Suprapubic skin (tissue), 4 donors: ENCODE data around the gene KLHDC7B. TPM values are rescaled to one million over a fixed set of nuclear protein-coding genes. Genes with fewer than 3 reads are reported as not detected.

ENCODE experiments used
- DNase-seq, 2 donors: peaks; one replicate each; pipeline ENCODE4 v3.0.0-alpha.2; 2019; ENCODE audit warnings: low spot score in 2 of 2
- H3K27ac ChIP-seq: fragments of 200-600 bp; sonication (generic); one replicate; pipeline ENCODE4 v1.5.1; 2019
- H3K27me3 ChIP-seq: fragments of 200-600 bp; sonication (generic); one replicate; pipeline ENCODE4 v1.5.1; 2019
- H3K36me3 ChIP-seq: fragments of 200-600 bp; sonication (generic); one replicate; pipeline ENCODE4 v1.5.1; 2019
- H3K4me1 ChIP-seq: fragments of 200-600 bp; sonication (generic); one replicate; pipeline ENCODE4 v1.5.1; 2019
- H3K4me3 ChIP-seq: fragments of 200-600 bp; sonication (generic); one replicate; pipeline ENCODE4 v1.5.1; 2019; ENCODE audit warnings: mild to moderate bottlenecking
- H3K9me3 ChIP-seq: fragments of 200-600 bp; sonication (generic); one replicate; pipeline ENCODE4 v1.5.1; 2019
- EP300 ChIP-seq: sonication (generic); formaldehyde crosslinking; IDR thresholded peaks from one replicate; pipeline ENCODE4 v1.6.1; 2017; ENCODE audit warnings: antibody characterized with exemption
- POLR2A ChIP-seq, 2 donors: fragments of 450-650 bp; IDR thresholded peaks; one replicate each; pipeline ENCODE4 v1.6.1; 2017; ENCODE audit warnings: antibody characterized with exemption in 2 of 2, mild to moderate bottlenecking in 2 of 2, moderate library complexity in 2 of 2
- POLR2AphosphoS5 ChIP-seq, 3 donors: sonication (generic); formaldehyde crosslinking; IDR thresholded peaks; one replicate each; pipeline ENCODE4 v1.6.1; 2017; ENCODE audit warnings: antibody characterized with exemption in 3 of 3
- WGBS: methylation state at CpG from one replicate; pipeline ENCODE4 v1.1.5; 2018; 5-methylcytosine and 5-hydroxymethylcytosine counted together
- total RNA-seq, 4 donors: library from RNA; depleted of rRNA; stranded (reverse); fragments of >200 nt; gene quantifications; one replicate each; pipeline ENCODE4 v1.1.0, GENCODE V29; 2016
- TF ChIP-seq, protein P1 (sequence below), 2 donors: fragments of 200-600 bp in 1 of 2; fragments of 450-650 bp in 1 of 2; sonication (generic) in 1 of 2; IDR thresholded peaks; one replicate each; pipeline ENCODE4 v1.5.1; 2016 to 2019; ENCODE audit warnings: antibody characterized with exemption in 2 of 2, mild to moderate bottlenecking in 1 of 2, moderate library complexity in 1 of 2

The KLHDC7B gene
- total RNA-seq, 4 donors from 2014 or later, result 0.26 TPM; not detected in 3

DNA sequence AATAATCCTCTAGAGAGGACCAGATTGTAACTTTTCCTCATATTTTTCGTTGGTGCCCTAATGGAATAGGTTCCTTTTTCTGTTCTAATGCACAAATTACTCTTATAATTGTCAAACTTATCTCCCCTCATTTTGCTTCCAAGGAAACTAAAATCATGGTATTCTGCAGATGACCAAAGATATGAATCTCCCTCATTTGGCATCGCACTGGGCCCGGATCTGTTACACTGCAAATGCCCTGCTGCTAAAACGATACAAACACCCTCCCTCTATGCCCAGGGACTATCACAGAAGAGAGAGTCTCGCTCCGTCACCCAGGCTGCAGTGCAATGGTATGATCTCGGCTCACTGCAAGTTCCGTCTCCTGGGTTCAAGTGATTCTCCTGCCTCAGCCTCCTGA is 7.6 kb downstream of the KLHDC7B start:
- Histone ChIP-seq H3K4me1 (peaks cover 7% of the 10 kb centered on the region), H3K4me3 (no peak overlapping the region), H3K36me3 (no peaks in the 10 kb centered on the region), H3K9me3 (no peaks in the 10 kb centered on the region), H3K27ac (no peak overlapping the region), H3K27me3 (peaks cover 13% of the 10 kb centered on the region)
- no peak for DNase-seq
- WGBS, result 90% methylated on average over 8 of the region's 8 CpGs
- TF ChIP-seq POLR2A (IDR thresholded peaks at IDR 0.05) (no peak), POLR2AphosphoS5 (IDR thresholded peaks at IDR 0.05) (no peak), EP300 (no peak)
- TF ChIP-seq, protein P1, sequence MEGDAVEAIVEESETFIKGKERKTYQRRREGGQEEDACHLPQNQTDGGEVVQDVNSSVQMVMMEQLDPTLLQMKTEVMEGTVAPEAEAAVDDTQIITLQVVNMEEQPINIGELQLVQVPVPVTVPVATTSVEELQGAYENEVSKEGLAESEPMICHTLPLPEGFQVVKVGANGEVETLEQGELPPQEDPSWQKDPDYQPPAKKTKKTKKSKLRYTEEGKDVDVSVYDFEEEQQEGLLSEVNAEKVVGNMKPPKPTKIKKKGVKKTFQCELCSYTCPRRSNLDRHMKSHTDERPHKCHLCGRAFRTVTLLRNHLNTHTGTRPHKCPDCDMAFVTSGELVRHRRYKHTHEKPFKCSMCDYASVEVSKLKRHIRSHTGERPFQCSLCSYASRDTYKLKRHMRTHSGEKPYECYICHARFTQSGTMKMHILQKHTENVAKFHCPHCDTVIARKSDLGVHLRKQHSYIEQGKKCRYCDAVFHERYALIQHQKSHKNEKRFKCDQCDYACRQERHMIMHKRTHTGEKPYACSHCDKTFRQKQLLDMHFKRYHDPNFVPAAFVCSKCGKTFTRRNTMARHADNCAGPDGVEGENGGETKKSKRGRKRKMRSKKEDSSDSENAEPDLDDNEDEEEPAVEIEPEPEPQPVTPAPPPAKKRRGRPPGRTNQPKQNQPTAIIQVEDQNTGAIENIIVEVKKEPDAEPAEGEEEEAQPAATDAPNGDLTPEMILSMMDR (IDR thresholded peaks at IDR 0.05), result no peak

DNA sequence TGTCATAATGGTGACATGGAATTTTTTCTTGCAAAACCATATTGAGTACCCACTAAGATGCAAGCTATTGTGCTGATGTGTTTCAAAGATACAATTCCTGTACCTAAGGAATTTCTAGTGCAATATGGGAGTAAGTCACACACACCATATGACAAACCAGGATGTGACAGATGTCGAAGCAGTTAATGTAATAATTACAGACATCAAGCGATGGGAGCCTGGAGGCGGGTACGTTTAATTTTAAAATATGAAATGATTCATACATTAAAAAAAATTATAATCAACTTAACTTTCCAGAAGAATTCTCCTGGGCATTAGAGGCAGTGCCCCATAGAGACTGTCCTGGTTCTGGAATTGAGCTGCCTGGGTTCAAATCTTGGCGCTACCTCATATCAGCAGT is 11.0 kb downstream of the KLHDC7B start:
- H3K36me3 ChIP-seq, result no peaks in the 10 kb centered on the region
- no peak overlapping the region for H3K4me3 ChIP-seq
- H3K4me1 ChIP-seq, result peaks cover under 1% of the 10 kb centered on the region
- TF ChIP-seq POLR2A (IDR thresholded peaks at IDR 0.05) (no peak), POLR2AphosphoS5 (IDR thresholded peaks at IDR 0.05) (no peak), EP300 (no peak)
- TF ChIP-seq, protein P1 (IDR thresholded peaks at IDR 0.05), result no peak
- H3K9me3 ChIP-seq, result no peaks in the 10 kb centered on the region
- no peaks in the 10 kb centered on the region for H3K27me3 ChIP-seq
- 52% methylated on average over 5 of the region's 5 CpGs for WGBS
- no peak for DNase-seq
- H3K27ac ChIP-seq, result no peak overlapping the region

DNA sequence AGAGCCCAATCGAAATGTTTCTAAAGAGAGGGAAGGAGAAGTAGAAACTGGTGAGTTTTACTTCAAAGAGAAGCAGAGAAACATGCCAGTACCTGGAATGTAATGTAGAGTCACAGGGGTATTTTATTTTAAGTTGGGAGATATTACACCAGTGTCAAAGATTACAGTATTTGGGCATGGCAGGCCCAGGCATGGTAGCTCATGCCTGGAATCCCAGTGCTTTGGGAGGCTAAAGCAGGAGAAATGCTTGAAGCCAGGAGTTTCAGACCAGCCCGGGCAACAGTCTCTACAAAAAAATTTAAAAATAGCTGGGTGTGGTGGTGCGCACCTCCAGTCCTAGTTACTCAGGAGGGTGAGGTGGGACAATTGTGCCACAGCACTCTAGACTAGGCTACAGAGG is 14.3 kb downstream of the KLHDC7B start:
- peaks cover 16% of the 10 kb centered on the region for H3K4me1 ChIP-seq
- H3K9me3 ChIP-seq, result no peaks in the 10 kb centered on the region
- no peak overlapping the region for H3K4me3 ChIP-seq
- no peaks in the 10 kb centered on the region for H3K27me3 ChIP-seq
- no peaks in the 10 kb centered on the region for H3K36me3 ChIP-seq
- DNase-seq, result no peak
- H3K27ac ChIP-seq, result no peak overlapping the region
- WGBS, result 55% methylated on average over 3 of the region's 3 CpGs
- TF ChIP-seq, protein P1 (IDR thresholded peaks at IDR 0.05), result no peak
- no peak for TF ChIP-seq POLR2AphosphoS5 (IDR thresholded peaks at IDR 0.05)

DNA sequence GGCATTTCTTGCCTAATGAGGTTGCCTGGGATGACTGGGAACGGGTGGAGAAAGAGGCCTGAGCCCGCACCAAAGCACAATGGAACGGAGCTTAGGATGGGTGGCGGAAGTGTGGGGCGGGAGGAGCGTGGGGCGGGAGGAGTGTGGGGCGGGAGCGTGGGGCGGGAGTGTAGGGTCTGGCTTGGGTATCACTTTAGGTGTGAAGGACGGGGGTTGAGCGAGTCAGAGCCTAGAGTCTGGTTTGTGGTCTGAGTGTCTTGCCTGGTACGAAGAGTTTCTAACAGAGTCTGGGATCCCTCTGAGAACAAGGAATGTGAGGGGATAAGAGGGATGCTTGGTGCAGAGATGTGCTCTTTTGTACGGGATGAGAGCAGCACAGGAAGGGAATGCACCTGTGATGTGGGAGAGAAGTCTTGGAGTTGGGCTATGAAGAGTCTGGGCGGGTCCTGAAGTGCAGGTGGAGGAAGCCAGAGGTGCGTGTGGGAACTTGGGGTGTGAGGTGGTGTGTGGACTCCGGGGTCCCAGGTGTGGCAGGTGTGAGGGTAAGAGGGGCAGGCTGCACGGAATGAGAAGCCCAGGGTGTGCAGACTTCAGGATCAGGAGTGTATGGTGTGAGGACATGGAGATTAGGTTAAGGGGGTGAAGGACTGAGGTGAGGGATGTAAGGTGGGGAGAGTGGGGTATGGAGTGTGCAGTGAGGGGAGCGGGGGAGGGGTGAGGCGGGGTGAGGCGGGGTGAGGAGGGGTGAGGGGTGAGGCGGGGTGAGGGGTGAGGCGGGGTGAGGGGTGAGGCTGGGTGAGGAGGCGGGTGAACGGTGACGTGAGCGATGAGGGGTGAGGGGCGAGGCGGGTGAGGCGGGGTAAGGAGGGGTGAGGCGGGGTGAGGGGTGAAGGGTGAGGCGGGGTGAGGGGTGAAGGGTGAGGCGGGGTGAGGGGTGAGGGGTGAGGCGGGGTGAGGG is 16.0 kb downstream of the KLHDC7B start:
- Histone ChIP-seq H3K4me3 (no peak overlapping the region), H3K27me3 (no peaks in the 10 kb centered on the region), H3K4me1 (peaks cover 16% of the 10 kb centered on the region), H3K27ac (no peak overlapping the region), H3K9me3 (no peaks in the 10 kb centered on the region), H3K36me3 (no peaks in the 10 kb centered on the region)
- TF ChIP-seq, protein P1 (IDR thresholded peaks at IDR 0.05), result no peak
- TF ChIP-seq EP300 (no peak), POLR2AphosphoS5 (IDR thresholded peaks at IDR 0.05) (no peak), POLR2A (IDR thresholded peaks at IDR 0.05) (no peak)
- peak in 1 of 2 donors; percentile 72 for DNase-seq
- 76% methylated on average over 28 of the region's 34 CpGs for WGBS
